ENCODE measurements around the gene SMARCD3.

DNA sequence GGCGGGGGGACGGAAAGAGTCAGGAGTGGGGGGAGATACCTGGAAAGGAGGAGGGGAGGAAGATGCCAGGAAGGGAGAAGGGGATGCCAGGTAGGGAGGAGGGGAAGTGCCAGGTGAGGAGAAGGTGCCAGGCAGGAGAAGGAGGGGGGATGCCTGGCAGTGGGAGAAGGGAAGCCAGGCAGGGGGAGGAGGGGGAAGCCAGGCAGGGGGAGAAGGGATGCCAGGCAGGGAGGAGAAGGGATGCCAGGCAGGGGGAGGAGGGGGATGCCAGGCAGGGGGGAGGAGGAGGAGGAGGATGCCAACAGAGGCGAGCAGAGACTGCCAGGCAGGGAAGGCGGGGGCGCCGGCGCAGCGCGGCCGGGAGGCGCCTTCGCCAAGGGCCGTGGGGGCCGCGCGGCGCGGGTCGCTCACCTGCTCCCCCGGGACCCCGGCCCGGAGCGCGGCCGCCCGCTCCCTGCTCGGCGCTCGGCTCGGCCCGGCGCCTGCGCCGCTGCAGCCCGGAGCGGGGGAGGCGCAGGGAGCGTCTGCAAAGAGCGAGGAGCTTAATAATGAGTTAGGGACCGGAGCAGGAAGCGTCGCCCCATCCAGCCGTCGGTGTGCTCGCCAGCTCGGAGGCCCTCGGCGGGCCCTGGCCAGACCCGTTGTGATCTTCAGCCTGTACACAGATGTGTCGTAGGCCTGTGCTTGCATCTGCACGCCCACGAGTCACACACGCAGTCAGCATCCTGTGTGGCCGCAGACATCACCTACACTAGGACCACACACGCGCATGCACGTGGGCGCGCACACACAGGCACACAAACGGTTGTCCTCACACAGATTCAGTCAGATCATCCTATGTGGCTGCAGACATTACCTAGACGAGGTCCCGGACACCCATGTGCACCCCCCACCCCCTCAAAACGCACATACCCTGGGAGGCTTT, 28.4 kb upstream of the SMARCD3 start:
- TF ChIP-seq, protein P1, sequence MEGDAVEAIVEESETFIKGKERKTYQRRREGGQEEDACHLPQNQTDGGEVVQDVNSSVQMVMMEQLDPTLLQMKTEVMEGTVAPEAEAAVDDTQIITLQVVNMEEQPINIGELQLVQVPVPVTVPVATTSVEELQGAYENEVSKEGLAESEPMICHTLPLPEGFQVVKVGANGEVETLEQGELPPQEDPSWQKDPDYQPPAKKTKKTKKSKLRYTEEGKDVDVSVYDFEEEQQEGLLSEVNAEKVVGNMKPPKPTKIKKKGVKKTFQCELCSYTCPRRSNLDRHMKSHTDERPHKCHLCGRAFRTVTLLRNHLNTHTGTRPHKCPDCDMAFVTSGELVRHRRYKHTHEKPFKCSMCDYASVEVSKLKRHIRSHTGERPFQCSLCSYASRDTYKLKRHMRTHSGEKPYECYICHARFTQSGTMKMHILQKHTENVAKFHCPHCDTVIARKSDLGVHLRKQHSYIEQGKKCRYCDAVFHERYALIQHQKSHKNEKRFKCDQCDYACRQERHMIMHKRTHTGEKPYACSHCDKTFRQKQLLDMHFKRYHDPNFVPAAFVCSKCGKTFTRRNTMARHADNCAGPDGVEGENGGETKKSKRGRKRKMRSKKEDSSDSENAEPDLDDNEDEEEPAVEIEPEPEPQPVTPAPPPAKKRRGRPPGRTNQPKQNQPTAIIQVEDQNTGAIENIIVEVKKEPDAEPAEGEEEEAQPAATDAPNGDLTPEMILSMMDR (IDR thresholded peaks at IDR 0.05), result no peak
- no peak for TF ChIP-seq POLR2A (IDR thresholded peaks at IDR 0.05)

Data from lower leg skin (tissue), 3 donors.